HG03354 (cell line): ENCODE results near the gene PRKAG2.

Experiments used
- ATAC-seq: cut with Tn5 transposase; IDR thresholded peaks from one replicate; pipeline ENCODE4 v1.9.1; 2021; ENCODE audit warnings: mild to moderate bottlenecking; ENCODE audit not compliant: unreplicated experiment, poor library complexity, severe bottlenecking

Gene PRKAG2

DNA sequence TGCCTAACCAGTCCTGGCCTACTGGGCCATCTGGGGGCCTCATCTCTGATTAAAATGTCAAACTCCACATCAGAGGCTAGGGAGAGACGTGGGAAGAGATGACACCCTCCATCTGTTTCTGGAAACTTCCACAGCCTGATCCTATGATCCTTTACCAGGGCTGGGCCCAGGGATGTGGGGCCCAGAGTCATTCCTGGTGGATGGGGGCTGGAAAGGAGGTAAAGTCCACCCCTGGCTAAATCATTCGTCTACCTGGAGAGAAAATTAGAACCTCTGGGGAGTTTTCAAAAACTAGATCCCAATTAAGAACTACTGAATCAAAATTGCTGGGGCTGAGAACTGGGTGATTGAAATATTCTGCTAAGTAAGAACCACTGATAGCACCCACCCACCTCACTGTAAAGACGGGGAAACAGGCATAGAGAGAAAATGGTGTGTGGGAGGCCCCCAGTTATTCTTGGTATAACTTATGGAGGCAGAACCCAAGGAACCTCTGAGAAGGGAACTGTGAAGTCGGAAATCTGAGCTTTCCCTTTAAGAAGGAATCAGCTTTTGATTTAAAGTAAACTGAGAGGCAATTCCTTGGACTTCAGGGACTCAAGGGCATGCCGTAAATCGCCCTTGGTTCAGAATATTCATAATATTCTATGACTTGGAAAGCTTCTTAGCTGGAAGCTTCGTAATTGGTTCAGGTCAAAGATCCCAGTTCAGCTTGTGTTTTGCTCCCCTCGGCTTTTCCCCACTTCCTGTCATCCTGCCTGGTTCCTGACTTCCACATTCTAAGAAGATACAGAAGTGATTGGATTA lies 53.1 kb downstream of the PRKAG2 start:
- no peak for ATAC-seq

DNA sequence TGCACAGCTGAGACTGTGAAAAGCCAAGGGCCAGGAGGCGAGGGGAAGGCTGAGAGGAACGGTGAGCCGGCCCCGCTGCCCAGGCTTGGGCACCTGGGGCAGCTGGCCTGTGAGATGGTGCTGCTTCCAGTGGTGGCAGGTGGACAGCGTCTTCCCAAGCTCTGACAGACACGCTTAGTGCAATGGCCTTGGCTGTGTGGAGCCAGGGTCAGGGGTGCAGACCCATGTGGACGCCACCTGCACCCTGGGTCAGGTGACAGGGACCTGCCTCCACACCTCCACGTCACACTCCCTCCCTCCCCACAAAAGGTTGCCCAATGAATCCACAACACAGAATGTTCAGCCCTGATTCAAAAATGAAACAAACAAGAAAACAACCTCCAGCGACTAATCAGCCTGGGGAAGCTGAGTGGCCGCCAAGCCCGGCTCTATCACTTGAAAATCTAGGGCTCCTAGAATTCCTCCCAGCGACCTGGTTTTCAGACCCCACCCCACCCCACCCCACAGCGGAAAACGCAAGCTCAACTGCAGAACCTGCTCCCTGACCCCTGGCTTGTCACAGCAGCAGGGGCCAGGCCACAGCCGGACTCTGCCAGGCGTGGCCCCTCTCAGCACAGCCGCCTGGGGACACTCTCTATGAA lies 54.3 kb downstream of the PRKAG2 start:
- ATAC-seq, result no peak

DNA sequence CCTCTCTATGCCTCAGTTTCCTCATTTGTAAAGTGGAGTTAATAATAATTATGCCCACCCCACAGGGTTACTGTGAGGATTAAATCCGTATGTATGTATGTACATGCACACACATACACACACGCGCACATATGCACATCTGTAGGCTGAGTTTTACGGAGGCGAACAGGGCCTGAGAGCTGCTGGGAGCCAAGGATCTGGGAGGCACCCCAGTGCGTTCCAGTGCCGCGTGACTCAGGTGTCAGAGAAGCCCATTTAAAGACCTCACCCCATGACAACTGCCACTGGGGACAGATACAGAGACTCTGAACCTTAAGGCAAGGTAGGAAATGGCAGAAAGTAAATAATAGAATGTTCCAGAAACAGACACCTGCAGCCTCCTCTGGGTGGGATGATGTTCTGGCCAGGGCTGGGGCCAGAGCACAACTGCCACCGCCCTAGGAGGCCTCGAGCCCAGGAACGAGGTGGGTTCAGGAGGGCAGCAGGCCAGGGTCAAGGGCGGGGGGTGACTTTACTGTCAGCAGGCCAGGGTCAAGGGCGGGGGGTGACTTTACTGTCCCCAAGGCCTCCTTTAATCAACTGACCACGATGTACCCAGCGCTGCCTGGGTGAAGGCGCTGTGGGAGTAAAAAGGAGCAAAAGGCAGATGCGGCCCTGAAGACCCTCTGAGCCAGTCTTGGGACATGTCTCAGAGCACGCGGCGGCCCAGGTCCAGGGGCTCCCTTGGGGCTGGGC lies 54.9 kb downstream of the PRKAG2 start:
- ATAC-seq, result no peak

- no peak for ATAC-seq
Observed at GRCh38 chr7:151821226-151821625, 55.7 kb downstream of the PRKAG2 start.

- ATAC-seq, result no peak
Observed at GRCh38 chr7:151820491-151821105, 56.3 kb downstream of the PRKAG2 start.

GRCh38 chr7:151819866-151820265 lies 57.0 kb downstream of the PRKAG2 start:
- no peak for ATAC-seq

DNA sequence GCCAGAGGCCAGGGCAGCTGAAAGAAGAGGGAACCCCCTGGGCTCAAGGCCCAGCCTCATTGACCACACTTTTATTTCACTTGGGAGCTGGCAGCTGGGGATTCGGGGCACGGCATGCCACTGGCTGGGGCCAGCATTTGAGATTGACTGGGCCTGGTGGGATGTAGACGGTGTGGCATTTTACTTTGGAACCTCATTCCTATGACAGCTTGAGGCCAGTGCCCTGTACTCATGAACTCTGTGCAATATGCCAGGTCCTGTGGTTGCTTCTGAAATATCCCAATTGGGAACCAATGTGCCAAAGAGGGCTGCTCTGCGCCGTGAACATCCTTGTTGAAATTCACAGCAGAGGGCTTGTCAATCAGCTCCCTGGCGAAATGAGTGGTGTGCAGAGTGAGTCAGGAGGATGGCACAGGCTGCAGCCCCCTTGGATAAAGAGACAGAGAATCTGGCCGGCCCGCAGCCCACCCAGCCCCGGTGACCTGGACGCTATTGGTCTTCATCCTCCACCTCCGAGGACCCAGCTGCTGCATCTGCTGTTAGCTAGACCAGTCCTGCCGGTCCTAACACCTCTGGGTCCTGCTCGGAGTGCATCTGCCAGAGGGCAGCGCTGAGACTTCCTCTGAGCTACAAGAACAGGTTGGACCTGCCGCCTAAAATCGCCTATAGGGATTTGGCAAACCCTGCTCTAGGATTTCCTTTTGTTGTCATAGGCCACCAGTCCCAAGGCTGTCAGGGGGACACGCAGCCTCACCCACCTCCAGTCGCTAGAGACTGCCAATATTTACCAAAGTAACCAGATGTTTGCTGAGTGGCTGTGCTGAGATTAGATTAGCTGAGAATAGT lies 58.0 kb downstream of the PRKAG2 start:
- ATAC-seq, result no peak

GRCh38 chr7:151817981-151818673 lies 58.8 kb downstream of the PRKAG2 start:
- no peak for ATAC-seq

GRCh38 chr7:151817315-151817690 lies 59.6 kb downstream of the PRKAG2 start:
- no peak for ATAC-seq

DNA sequence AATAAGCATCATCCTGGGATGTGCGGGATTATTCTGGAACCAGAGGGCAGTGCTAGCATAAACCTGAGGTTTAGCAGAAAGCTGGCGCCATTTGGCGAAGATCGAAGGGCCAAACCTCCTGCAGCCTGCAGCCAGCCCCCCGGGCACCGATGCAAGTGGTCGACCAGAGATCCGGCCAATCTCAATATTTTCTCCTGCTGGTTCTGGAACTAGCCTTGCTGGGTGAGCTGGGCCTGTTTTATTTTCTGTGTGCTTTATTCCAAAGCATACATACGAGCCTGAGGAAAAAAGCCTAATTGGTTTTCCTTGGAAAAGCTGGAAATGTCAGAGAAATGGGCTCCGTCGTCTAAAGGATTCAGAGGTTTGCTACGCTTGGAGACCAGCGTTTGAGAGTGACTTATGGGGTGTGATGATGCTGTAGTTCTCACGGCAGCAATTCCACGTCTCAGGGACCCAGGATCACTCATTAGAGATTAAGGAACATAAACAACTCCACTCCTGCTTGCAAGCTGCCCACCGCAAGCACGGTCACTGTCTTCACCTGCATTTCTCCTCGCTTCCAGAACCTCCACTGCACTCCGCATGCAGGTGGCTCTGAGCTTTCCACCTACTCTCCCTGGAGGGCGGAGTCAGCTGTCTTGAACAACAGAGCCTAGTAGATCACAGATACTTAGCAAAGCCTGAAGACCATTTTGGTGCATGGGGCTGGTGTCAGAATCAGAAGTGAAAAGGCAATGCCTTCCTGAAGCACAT lies 60.2 kb downstream of the PRKAG2 start:
- ATAC-seq, result no peak

DNA sequence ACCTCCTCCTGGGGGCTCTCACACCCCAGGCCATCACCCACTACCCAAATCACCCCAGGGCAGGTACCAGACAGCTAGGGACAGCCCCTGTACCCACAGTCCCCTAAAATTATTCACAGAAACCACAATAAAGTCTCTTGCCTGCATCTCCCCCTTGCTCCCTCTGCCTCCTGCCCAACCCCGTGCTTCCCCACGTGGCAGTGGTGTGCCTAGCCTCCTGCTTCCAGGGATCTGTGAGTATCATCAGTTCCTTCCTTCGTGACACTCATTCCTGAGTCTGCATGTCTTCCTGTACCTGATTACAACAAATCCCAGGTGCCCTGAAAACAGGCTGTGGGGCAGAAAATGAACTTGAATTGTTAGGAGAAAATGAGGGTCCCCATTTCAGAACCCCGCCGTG lies 61.5 kb downstream of the PRKAG2 start:
- ATAC-seq, result no peak

DNA sequence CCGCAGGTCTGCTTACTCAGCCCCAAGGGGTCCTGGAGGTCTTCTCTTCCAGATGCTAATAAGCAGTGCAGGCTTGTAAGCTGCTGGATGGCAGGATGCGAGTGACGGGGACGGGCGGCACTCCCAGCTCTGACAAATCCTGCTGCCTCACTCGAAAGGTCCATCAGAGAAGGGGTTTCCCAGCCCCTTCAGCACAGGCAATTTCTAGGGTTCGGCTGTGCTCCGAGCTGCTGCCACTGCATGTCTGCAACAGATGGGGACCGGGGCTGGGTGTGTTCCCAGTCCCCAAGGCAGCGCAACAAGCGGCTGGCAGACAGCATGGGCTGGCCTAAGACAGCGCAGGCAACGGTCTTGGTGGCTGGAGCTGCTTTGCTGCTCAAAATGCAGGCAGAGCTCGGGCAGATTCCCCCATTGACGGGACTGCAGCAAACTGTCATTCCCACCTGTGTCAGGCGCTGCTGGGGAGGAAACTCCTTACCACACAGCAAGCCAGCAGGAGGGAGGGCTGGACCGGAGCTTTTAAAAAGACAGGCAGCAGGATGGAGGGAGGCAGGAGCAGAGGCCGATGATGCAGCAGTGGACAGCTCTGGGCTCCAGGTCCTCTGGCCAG lies 62.4 kb downstream of the PRKAG2 start:
- no peak for ATAC-seq

- ATAC-seq, result no peak
Observed at GRCh38 chr7:151813997-151814396, 62.9 kb downstream of the PRKAG2 start.

DNA sequence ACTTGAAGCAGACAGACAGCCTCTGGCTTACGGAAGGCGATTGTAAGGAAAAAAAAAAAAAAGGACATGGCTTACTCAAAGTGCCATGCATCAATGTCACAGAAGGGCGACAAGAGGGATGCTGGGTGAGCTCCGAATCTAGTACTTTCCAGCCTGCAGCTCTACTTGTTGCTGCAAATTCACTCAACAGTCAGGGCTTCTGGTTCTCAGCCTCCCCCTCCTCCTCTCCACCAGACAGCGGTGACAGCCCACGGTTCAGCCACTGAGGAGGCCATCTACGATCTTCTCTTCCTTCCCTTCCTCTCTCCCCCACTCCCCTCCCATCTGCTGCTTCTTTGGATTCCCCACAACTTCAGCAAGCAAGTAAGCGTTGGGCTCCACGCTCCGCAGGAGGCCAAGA lies 63.5 kb downstream of the PRKAG2 start:
- ATAC-seq, result no peak

DNA sequence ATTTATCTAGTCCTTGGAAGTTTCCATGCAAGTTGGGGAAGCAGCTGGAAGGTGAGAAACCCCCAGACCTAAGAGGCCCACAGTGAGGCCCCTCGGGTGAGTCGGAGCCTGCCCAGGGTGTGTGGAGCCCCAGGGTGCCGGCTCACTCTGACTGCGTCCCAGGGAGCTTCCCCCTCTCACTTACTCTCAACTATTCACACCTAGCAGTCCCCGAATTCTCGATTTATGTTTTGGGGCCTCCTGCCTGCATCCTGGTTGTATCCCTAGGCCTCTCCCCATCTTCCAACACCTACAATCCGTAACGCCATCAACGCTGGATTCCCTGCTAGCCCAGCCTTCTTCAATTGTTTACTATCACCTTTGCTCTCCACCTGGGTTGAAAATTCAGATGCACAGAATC lies 63.9 kb downstream of the PRKAG2 start:
- ATAC-seq, result no peak

GRCh38 chr7:151810441-151811232 lies 66.3 kb downstream of the PRKAG2 start:
- ATAC-seq, result no peak

GRCh38 chr7:151809864-151810170 lies 67.1 kb downstream of the PRKAG2 start:
- ATAC-seq, result no peak
